Duodenal mucosa (tissue), 2 donors: ENCODE data around the gene ANP32E.
A peak's percentile ranks its signal among the peaks of the same experiment; 100 is the strongest.

ENCODE experiments used
- H3K27ac ChIP-seq: one replicate; pipeline ENCODE4 v1.7.0; 2013; ENCODE audit warnings: low read depth, low read length
- H3K27me3 ChIP-seq, 2 donors: one replicate each; pipeline ENCODE4 v1.7.0; 2013; ENCODE audit warnings: low read length in 2 of 2, control low read depth in 1 of 2; ENCODE audit not compliant: insufficient read depth in 2 of 2, control insufficient read depth in 1 of 2
- H3K36me3 ChIP-seq, 2 donors: one replicate each; pipeline ENCODE4 v1.7.0; 2013; ENCODE audit warnings: low read length in 2 of 2, control low read depth in 1 of 2; ENCODE audit not compliant: insufficient read depth in 2 of 2, control insufficient read depth in 1 of 2
- H3K4me1 ChIP-seq, 2 donors: one replicate each; pipeline ENCODE4 v1.7.0; 2013; ENCODE audit warnings: low read length in 2 of 2, control low read depth in 1 of 2; ENCODE audit not compliant: insufficient read depth in 2 of 2, control insufficient read depth in 1 of 2
- H3K4me3 ChIP-seq, 2 donors: one replicate each; pipeline ENCODE4 v1.7.0; 2013; ENCODE audit warnings: low read length in 2 of 2, low read depth in 1 of 2
- H3K9ac ChIP-seq, 2 donors: one replicate each; pipeline ENCODE4 v1.7.0; 2013; ENCODE audit warnings: low read length in 2 of 2, low read depth in 1 of 2
- H3K9me3 ChIP-seq, 2 donors: one replicate each; pipeline ENCODE4 v1.7.0; 2013; ENCODE audit warnings: low read length in 2 of 2, control low read depth in 1 of 2; ENCODE audit not compliant: control insufficient read depth in 1 of 2

ANP32E gene

DNA sequence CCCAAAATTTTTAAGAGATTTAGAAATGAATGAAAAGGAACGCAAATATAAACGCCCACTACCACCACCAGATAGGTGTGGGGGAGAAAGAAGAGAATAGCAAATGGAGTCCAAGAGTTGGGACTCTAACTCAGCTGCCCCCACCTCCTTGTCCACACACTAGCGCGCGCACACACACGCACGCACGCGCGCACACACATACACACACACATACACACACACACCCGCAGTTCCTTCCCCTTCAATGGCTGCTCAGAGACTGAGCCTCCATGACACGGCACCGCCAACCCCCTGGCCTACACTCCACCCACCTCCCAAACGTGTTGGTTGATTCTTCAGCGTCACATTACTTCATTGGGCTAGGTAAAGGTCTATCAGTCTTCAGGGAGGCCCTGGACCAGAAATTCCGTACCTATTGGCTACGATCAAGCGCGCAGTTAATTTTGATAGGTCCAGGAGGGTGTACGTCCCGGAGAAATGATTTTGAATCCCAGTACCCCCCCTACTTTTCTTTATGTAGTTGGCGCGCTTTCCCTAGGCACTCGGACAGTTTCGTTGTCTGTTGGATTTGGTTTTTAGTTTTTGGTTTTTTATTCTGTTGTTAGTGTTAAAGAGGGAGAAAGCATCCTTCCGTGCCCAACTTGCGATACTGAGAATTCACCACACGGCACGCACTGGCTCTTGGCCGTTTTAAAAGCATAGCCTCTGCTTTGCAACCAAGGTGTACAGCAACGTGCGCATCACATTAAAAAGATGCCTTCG, at the start of gene ANP32E:
ANP32E (minus strand) TSS at position 261 of the 762 bp plus-strand sequence. CDS start 326 bp downstream, outside the sequence.
- peak within 1 kb of the TSS; percentile 83 to 99 for H3K4me3 ChIP-seq
- H3K36me3 ChIP-seq = no peaks in the 10 kb centered on the region
- no peaks in the 10 kb centered on the region for H3K27me3 ChIP-seq
- no peaks in the 10 kb centered on the region for H3K9me3 ChIP-seq
- H3K4me1 ChIP-seq = peaks cover 5 to 12% of the 10 kb centered on the region in 2 donors
- H3K27ac ChIP-seq = peak within 1 kb of the TSS; percentile 95
- H3K9ac ChIP-seq = peak within 1 kb of the TSS; percentile 91

DNA sequence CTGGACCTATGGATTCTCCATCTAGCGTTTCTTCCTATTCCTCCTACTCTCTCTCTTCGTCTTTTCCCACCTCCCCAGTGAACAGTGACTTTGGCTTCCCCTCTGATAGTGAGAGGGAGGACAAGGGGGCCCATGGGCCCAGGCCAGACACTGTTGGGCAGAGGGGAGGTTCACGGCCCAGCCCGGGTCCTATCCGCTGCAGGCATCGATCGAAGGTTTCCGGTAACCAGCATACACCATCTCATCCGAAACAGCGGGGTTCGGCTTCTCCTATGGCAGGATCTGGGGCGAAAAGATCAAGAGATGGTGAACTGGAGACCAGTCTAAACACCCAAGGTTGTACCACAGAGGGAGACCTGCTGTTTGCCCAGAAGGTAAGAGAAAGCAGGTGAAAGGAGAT, 47.3 kb upstream of the ANP32E start:
- H3K27me3 ChIP-seq = no peaks in the 10 kb centered on the region

DNA sequence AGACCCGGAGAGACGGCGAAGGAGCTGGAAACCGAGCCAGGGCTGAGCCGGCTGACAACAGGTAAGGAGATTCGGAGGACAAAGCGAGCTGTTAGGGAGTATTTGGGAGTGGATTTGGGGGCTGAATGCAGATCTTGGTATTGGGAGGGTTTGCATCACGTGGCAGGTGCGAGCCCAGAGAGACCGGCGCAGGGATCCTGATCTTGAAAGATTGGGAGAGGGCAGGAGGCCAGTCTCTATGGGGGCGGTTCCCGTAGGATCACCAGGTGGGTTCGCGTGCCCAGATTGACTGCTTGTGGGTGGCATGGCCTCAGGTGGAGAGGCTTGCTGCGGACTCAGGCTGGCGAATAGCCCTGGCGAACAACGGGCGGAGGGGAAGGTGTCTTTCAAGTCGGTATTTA, 46.6 kb upstream of the ANP32E start:
- H3K27ac ChIP-seq = no peak overlapping the region
- peak overlapping the region; percentile 36 to 44 for H3K9ac ChIP-seq
- peaks cover 33 to 34% of the 10 kb centered on the region in 2 donors for H3K4me1 ChIP-seq
- H3K4me3 ChIP-seq = peak overlapping the region; percentile 82 to 90
- peaks cover 0 to 6% of the 10 kb centered on the region in 2 donors for H3K36me3 ChIP-seq
- no peaks in the 10 kb centered on the region for H3K27me3 ChIP-seq
- no peaks in the 10 kb centered on the region for H3K9me3 ChIP-seq

More for the DNA sequence above, 47.3 kb upstream of the ANP32E start:
- H3K27ac ChIP-seq = no peak overlapping the region
- no peaks in the 10 kb centered on the region for H3K9me3 ChIP-seq
- H3K9ac ChIP-seq = no peak overlapping the region
- H3K4me3 ChIP-seq = peak overlapping the region in 1 of 2 donors; percentile 82
- peaks cover 32 to 34% of the 10 kb centered on the region in 2 donors for H3K4me1 ChIP-seq
- peaks cover 0 to 6% of the 10 kb centered on the region in 2 donors for H3K36me3 ChIP-seq

DNA sequence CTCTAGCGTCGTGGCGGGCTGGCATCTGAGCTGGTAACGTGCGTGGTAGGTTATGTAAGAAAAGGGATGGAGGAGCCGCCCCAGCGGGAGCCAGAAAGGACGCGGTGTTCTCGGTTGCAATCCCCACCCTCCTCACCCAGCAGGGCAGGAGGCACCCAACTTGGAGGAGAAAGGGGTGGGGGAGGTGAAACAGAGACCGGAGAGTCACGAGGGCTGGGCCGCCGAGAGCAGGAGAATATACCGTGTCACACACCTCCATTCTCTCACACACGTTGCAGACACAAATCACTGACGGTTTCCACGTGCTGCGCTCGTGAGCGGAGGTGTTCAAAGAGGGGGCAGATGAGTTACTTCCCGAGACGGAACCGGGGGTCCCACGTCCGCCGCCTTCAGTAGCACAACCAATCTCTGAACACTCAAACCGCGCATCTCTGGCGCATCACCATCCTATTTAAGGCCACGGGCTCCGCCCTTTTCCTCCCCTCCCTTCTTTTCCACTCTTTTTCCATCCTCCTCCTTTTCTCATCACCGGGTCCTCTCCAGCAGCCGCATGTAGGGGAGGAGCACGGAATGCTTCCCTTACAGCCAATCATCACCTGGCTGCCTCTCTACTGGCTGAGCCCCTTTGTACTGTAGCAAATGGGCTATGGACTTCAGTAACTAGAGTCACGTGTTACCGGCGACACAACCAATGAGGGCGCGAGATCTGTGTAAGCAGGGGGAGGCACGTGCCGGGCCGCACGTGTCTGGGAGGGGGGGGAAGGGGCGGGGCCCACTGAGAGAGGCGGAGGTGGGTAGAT, 46.0 kb upstream of the ANP32E start, which contains the start of gene CIART:
CIART (plus strand) TSS at position 797 of the 800 bp plus-strand sequence. CDS start 714 bp downstream, outside the sequence.
- Histone ChIP-seq H3K4me3 (peak within 1 kb of the TSS; percentile 82 to 90), H3K9ac (peak within 1 kb of the TSS; percentile 48 to 59), H3K36me3 (peaks cover 0 to 6% of the 10 kb centered on the region in 2 donors), H3K27ac (peak within 1 kb of the TSS; percentile 69), H3K4me1 (peaks cover 33 to 34% of the 10 kb centered on the region in 2 donors), H3K27me3 (no peaks in the 10 kb centered on the region), H3K9me3 (no peaks in the 10 kb centered on the region)

DNA sequence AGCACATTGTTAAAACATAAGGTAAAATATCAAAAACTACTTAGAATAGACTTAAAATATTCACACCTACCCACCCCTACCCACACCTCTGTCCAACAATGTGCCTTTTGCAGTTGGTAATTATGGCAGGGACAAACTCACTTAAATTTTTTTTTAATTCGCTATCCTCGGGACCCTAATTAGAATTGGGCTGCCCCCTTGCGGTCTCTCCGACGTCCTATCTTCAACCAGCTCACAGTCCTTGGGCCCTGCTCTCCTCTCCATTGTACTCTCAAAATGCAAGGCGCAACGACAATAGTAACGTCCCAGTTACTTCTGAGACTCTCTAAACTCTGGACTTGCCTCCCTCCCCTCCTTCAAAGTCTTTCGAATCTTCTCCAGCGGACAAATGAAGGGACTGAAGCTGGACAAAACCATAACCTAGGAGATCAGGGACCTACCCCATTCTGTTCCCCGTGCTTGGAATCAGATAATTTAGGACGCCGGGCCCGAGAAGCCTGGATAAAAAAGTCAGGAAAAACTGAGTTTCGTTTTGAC, 45.4 kb upstream of the ANP32E start:
- Histone ChIP-seq H3K9ac (peak overlapping the region; percentile 48 to 59), H3K4me3 (peak overlapping the region; percentile 82 to 90), H3K9me3 (no peaks in the 10 kb centered on the region), H3K27ac (peak overlapping the region; percentile 69), H3K27me3 (no peaks in the 10 kb centered on the region), H3K4me1 (peaks cover 33 to 34% of the 10 kb centered on the region in 2 donors), H3K36me3 (peaks cover 0 to under 1% of the 10 kb centered on the region in 2 donors)

DNA sequence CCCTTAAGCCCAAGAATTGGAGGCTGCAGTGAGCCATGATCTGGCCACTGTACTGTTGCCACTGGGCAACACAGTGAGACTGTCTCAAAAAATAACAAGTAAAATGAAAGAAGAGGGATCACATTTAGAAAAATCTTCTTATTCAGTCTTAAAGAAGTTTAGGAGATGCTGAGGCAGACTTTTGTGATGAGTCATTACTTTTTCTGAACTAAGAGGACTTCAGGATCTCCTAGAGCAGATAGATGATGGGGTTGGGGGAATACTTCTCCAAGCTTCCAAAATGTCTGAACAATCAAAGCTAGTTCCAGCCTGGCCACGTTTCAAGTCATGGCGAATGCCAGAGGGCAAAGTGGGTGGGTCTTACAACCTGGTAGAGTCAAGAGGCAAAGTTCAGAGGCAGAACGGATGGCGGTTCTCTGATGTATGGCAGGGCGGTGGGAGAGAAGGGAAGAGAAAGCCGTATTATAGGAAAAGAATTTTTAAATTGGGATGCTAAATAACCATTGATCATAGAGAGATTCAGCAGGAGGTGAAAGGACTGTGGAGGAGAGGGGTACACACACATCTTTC, 44.3 kb upstream of the ANP32E start:
- peaks cover 33 to 34% of the 10 kb centered on the region in 2 donors for H3K4me1 ChIP-seq
- no peak overlapping the region for H3K27ac ChIP-seq
- H3K9ac ChIP-seq = peak overlapping the region in 1 of 2 donors; percentile 48
- H3K27me3 ChIP-seq = no peaks in the 10 kb centered on the region
- H3K9me3 ChIP-seq = no peaks in the 10 kb centered on the region
- no peak overlapping the region for H3K4me3 ChIP-seq
- H3K36me3 ChIP-seq = no peaks in the 10 kb centered on the region

DNA sequence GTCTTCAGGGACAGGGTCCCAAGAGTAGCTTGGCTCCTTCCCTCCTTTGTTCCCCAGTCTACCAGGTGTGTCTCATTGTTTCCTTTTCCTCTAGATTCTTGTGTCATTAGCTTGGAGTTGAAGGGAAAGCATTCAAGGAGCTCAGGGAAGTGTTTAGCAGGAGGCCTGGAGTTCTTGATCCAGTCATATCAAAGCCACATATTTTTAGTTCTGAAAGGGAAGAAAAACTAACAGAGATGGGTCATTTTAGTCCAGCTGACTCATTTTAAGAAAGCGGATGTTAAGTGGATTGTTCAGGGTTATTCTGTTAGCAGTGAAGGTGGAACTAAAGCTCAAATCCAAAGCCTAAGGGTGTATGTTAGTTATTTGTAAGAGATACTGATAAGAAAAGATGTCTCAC, 37.4 kb upstream of the ANP32E start:
- Histone ChIP-seq H3K27me3 (no peaks in the 10 kb centered on the region), H3K27ac (no peak overlapping the region), H3K9me3 (no peaks in the 10 kb centered on the region), H3K4me1 (peaks cover 0 to 2% of the 10 kb centered on the region in 2 donors), H3K36me3 (no peaks in the 10 kb centered on the region), H3K4me3 (peak overlapping the region in 1 of 2 donors; percentile 6), H3K9ac (no peak overlapping the region)

DNA sequence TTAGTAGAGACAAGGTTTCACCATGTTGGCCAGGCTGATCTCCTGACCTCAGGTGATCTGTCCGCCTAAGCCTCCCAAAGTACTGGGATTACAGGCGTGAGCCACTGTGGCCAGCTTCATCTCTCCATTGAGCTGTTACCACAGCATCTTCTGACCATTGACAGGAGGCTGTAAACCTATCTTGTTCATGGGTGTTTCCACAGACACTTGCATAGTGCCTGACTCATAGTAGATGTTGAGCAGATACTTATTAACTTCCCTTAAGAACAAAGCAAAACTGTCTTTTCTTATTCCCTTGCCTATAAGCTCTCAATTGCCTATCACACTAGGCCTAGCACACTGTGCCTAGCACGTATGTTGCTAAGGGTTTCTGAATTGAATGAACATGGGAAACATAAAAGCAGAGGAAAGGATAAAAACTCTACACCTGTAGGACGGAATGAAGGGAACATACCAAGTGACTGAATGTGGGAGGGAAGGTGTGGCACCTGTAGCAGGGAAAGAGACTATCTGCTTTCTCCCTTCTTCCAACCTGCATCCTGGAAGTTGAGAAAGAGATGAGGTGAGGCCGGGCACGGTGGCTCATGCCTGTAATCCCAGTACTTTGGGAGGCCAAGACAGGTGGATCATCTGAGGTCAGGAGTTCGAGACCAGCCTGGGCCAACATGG, 35.5 kb upstream of the ANP32E start:
- Histone ChIP-seq H3K4me1 (peaks cover 14 to 16% of the 10 kb centered on the region in 2 donors), H3K36me3 (peaks cover 8 to 11% of the 10 kb centered on the region in 2 donors), H3K9me3 (no peaks in the 10 kb centered on the region), H3K27me3 (no peaks in the 10 kb centered on the region), H3K27ac (no peak overlapping the region), H3K4me3 (no peak overlapping the region), H3K9ac (no peak overlapping the region)

DNA sequence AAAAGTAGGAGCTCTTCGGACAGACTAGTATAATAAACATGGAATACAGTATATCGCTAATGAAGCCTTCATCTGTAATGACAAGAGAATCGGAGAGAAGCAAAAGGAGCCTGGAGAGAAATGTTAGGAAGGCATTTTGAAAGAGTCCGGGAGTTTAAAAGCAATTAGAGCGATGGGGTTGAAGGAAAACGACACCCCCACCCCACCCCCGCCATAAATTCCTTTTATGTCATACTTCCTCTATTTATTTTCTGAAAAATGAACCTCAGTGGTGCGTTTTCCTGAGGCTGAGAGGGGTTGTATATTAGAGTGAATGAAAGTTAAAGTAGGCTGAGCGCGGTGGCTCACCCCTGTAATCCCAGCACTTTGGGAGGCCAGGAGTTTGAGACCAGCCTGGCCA, 33.5 kb upstream of the ANP32E start:
- Histone ChIP-seq H3K4me3 (peak overlapping the region; percentile 97), H3K9ac (peak overlapping the region; percentile 99), H3K9me3 (no peaks in the 10 kb centered on the region), H3K4me1 (peaks cover 14 to 16% of the 10 kb centered on the region in 2 donors), H3K27ac (peak overlapping the region; percentile 28), H3K36me3 (peaks cover 15 to 29% of the 10 kb centered on the region in 2 donors), H3K27me3 (no peaks in the 10 kb centered on the region)
